HG03025 (cell line): Measurements from ENCODE around the gene MRPS31.
"Not testable (repeated sequence)": the region's sequence is repeated elsewhere in the genome, so short reads cannot be mapped to it uniquely, and the experiment has no call there.

Experiments
- ATAC-seq: cut with Tn5 transposase; IDR thresholded peaks from one replicate; pipeline ENCODE4 v1.9.1; 2021; ENCODE audit warnings: mild to moderate bottlenecking, moderate library complexity; ENCODE audit not compliant: unreplicated experiment, low FRiP score

The MRPS31 gene

DNA sequence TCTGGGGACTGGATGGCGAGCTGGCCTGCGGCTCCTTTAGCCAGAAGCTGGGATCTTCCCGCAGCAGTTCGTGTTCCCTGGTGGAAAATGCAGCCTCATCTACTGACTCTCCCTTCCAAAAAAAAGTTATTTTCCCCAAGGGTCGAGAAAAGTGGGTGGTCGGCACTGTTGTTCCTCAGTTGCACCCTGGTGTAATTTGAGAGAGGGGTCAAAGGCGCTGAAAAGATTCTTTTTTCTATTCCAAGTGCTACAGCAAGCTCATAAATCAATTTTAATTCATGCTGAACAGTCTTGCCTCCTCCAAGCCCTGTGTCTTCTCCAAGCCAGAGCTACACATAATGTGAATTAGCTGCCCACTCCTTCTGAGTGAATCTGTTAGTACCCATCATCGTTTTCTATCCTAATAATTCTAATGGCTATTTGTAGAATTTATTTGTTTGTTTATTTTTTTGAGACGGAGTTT, 19.2 kb upstream of the MRPS31 start:
- ATAC-seq: no peak

DNA sequence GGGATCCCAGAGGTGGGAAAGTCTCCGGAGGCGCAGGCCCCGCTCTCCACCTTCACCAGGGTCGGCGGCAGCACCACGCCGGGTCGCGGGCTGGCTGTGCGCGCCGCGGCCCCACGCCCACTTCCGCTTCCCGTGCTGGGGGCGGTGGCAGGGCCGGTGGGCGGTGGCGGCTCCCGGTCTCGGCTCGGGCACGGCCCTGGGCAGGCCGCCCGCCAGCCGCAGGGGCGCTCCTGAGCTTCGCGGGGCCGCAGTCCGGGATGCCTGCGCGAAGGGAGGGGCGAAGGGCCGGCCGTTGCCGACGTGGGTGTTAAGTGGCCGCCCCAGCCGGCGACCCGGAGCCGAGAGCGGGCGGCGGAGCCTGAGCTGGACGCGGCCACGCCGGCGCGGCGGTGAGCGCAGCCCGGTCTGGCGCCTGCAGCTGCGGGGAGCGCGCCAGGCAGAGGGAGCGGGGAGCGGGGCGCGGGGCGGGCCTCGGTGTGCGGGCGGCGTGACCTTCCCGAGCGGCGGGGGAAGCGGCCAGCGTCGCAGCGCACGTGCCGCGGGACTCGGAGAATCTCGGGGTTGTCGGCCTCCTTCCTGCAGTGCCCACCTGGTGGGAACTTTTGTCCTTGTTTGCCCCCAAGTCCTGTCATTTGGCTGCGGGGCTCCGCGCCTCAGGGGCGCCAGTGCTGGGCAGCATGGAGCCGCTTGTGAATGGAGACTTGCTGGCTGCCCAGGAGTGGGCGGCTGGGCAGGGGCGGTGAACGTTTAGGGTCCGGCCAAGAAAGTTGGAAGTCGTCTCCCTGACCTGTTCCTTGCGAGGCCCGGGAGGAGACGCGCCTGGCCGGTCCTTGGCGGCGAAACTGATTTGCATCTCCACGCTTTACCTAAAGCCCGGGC, 18.5 kb upstream of the MRPS31 start, which contains the start of gene SLC25A15:
SLC25A15 (plus strand) TSS at position 337 of the 879 bp plus-strand sequence. CDS start 3,616 bp downstream, outside the sequence.
- peak; percentile 86 for ATAC-seq

DNA sequence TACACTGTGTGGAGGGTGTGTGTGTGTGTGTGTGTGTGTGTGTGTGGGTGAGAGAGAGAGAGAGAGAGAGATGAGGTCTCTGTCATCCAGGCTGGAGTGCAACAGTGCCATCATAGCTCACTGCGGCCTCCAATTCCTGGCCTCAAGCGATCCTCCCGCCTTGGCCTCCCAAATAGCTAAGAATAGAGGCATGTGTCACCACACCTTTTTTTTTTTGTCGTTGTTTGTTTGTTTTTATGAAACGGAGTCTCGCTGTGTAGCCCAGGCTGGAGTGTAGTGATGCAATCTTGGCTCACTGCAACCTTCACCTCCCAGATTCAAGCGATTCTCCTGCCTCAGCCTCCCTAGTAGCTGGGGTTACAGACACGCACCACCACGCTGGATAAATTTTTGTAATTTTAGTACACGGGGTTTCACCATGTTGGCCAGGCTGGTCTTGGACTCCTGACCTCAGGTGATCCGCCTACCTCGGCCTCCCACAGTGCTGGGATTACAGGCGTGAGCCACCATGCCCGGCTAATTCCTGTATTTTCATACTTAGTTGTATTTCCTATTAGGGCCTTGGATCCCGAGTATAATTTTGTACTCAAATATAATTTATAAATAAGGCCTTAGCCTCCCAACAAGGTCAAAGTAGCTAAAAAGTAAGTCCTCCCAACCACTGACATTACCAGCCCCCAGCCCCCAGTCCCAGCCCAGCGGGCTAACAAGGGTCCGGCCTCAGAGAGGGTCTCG, 17.7 kb upstream of the MRPS31 start:
- ATAC-seq: not testable (repeated sequence)

DNA sequence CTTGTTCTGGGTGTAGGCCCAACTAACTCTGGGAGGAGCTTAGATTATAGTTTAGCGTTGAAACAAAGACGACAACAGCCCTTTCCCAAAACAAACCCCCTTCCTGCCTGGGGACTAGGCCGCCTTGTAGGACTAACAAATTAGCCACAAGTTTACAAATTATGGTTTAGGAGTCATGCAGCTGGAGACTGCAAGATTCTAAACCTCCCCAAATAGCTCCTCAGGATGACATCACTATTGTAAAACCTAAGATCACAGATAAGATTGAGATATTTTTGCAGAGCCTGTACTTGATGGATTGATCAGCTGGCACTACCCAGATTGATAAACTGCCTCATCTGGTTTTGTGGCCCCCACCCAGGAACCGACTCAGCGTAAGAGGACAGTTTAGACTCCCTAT, 16.1 kb upstream of the MRPS31 start:
- no peak for ATAC-seq

DNA sequence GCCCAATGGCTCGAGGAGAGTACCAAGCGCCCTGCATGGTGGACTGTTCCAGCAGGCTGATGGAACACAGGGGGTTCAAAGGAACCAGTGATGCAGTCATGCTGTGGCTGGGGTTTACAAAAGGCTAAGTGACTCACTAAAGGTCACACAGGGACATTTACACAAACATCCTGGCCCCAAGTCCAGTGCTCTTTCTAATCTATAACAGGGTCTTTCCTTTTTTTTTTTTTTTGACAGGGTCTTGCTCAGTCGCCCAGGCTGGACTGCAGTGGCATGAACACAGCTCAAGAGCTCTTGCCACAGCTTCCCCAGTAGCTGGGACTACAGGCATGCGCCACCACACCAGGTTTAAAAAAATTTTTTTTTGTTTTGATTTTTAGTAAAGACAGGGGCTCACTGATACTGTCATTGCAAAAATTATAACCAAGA, 15.6 kb upstream of the MRPS31 start:
- ATAC-seq: no peak

DNA sequence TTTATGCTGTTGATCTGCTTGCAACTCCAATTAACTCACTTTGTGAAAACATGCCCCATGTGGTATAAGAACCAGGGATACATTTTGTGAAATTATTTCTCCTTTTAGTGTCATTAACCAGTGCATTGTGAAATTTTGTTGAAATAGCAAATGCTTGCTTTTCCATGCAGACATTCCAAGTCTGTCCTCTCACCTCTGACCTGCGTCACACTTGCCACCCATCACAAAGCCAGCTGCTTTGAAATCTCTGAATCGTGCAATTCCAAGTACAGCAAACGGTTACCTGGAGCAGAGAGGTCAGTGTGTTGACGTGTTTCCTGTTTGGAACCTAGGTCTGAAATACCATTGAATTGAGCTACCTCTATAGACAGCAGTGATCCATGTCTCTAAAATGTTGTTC, 13.6 kb upstream of the MRPS31 start:
- no peak for ATAC-seq

DNA sequence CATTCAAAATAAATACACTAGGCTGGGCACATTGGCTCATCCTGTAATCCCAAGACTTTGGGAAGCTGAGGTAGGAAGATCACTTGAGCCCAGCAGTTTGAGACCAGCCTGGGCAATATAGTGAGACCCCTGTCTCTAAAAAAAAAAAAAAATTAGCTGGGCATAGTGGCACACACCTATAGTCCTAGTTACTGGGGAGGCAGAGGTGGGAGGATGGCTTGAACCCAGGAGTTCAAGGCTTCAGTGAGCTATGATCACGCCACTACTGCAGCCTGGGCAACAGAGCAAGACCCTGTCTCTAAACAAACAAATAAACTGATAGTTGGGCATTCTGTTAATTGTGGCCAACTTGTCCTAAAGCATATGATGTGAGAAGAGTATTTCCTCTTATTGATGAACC, 12.0 kb upstream of the MRPS31 start:
- ATAC-seq: not testable (repeated sequence)

DNA sequence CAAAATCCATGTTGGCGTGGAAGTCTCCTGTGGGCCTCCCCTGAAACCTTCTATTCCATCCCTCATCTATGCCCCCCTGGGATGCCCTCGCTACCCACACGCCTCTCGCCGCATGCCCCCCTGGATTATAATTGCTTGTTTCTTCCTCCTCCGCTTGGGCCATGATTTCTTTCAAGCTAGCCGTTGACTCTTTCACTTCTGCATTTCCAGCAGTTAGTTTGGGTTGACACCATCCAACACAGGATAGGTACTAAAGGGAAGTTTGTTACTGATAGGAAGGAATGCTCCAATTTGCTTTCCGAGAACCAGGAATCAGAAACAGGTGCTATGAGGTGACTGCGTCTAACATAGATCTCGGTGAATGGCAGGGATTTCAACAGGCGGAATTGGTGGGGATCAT, 10.7 kb upstream of the MRPS31 start:
- no peak for ATAC-seq

DNA sequence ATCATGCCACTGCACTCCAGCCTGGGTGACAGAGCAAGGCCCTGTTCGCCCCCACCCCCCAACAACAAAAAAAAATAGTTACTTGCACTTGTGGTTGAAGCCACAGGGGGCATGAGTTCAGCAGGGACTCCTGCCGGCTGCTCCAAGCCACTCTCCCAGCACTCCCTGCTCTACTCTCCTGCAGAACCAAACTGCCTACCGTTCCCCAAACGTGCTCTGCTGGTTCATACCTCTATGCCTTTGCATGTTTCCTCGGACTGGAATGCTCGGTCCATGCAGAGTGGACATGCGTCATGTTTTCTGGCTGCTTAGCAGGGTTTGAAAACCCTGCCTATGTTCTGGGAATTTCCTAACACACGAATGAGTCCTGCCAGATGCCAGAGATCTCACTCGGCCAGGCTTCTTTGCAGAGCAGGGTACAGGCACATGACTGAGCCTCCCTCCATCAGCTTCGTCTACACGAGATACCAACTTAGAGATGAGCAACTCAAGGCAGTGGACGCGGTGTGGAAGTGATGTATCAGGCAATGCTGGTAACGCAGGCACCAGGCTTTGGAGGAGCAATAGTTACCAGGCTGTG, 9.9 kb upstream of the MRPS31 start:
- ATAC-seq: no peak

DNA sequence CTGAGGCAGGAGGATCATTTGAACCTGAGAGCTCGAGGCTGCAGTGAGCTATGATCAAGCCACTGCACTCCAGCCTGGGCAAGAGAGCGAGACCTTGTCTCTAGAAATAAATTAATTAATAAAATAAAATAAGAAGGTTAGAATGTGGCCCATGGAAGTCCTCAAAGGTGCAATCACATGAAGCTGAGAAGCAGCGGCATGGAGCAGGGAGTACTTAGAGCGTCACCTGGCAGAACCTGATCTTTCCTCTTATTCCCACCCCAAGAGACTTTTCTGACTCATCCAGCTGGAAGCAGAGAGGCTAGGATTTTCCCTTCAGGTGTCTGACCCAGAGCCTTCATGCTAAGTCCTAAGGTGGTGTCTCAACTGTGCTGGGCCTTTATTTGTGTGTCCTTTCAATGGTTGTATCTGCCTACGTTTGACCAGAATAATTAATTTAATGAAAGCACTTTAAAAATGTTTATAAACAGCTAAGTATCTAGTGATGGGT, 8.9 kb upstream of the MRPS31 start:
- ATAC-seq: no peak

DNA sequence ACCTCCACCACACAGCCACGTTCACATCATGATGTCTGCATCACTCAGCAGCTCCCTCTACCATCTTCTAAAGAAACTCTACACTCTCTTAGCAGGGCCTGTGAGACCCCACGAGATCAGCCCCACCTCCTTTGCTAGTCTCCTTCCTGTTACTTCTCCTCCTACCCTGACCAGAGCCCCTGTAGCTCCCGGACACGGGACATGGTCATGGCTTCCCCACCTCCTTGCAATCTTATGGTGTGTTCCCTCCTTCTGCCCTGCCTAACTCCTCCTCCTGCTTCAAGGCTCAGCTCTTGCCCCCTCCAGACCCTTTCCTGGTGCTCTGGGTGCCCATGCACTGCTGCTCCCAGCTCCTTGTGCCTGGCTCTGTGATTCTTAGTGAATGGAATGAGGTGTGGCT, 8.1 kb upstream of the MRPS31 start:
- ATAC-seq: no peak

DNA sequence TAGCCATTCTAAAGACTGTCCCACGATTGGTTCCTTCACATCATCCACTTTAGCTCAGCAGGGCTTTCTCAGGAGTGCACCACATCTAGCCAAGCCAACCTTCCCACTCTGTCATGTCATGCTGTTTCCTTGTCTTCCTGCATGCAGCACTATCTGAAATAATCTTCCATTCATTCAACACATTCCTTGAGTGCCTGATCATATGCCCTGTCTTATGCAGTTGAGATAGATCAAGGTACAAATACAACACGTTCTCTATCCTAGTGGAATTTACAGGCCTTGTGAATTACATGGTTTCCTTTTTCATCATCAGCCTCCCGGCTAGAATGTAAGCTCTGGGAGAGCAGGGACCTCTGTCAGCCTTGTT, 6.8 kb upstream of the MRPS31 start:
- ATAC-seq: no peak

DNA sequence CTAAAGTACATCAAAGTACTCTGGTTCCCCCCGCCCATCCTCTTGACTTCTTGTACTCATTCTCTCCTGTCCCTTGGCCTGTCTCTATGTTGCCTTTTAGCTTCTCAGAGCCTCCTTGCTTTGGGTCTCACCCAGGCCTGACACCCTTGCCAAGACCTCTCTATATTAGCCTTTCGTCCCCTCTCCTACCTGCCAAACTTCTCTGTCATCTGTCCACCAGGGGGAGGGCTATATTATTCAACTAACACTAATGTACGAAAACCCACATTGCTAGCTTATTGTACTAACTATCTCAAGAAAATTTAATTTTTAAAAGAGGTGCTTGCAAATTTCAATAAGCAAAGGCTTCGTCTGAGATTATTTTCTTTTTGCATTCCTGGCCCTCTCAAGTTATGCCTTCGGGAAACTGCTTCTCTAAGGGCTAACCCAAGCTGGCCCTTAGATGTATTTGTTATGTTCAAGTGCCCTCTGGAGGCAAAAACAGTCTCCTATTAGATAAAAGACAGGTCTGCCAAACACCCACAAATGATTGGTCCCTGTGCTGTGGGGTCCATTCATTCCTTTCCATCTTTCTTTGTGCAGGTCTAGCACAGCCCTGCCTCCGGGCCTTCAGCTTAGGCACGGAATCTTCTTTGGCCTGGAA, 6.3 kb upstream of the MRPS31 start:
- peak; percentile 80 for ATAC-seq

DNA sequence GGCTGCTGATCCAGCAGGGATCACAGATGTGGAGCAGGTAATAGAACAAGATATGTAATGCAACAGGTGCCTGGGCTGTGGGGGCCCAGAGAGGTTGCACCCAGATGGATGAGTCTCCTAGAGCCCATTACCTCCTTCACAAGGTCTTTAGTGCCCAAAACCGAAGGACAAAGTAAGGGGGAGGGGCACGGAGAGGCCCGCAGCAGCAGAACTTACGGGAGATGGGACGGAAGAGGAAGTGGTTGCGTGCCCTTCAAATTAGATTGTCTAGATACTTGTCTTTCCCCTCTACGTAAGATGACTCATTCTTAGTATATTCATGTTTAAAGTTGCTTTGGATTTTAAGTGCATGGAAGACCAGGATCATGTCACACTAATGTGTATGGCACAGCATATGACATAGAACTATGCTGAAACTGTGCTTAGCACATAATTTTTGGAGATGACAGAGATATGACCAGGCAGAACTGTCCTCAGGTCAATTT, 5.7 kb upstream of the MRPS31 start:
- peak; percentile 37 for ATAC-seq

DNA sequence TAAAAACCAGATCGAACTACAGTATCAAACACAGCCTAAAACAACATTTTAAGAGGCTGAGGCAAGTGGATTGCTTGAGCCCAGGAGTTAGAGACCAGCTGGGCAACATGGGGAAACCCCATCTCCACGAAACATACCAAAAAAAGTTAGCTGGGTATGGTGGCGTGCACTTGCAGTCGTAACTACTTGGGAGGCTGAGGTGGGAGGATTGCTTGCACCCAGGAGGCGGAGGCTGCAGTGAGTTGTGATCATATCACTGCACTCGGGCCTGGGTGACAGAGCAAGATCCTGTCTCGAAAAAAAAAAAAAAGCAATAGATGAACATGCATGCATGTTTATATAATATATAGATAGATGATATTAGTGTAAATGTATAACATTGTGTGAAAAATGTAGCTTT, 5.2 kb upstream of the MRPS31 start:
- no peak for ATAC-seq

DNA sequence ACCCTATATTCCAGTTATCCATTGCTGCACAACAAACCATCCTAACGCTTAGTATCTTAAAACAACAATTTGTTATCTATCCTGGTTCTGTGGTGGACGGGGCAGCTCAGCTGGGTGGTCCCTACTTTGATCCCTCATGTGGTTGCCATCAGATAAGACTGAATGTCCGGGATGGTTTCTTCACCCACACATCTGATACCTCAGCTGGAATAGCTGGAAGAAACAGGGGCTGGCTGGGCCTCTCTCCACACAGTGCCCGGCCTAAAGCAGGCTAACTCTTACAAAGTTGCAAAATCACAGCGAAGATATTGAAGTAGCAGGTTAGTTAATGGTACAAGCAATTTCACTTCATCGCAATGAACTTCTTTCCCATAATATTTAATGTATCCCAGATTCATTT, 3.7 kb upstream of the MRPS31 start:
- no peak for ATAC-seq

DNA sequence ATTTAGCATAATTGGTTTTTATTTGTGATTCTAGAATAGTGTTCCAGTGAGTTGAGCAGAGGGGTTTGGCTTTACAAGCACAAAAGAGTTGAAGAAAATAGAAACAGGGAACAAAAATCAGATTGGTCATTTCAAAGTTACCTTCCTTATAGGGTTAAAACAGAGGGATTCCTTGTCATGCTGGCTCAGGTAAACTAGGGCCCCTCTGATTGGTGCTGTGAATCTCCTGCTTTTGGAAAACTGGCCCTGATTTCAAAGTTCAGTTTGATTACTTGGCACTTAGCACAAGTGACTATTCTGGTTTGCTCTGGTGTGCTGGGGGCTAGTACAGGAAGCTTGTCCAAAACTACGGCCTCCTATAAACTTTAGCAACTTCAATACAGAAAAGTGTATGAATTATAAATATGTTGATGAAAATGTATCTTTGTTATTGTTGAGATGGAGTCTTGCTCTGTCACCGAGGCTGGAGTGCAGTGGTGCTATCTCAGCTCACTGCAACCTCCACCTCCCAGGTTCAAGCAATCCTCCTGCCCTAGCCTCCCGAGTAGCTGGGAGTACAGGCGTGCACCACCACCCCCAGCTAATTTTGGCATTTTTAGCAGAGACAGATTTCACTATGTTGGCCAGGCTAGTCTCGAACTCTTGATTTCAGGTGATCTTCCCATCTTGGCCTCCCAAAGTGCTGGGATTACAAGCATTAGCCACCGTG, 1.9 kb upstream of the MRPS31 start:
- no peak for ATAC-seq

DNA sequence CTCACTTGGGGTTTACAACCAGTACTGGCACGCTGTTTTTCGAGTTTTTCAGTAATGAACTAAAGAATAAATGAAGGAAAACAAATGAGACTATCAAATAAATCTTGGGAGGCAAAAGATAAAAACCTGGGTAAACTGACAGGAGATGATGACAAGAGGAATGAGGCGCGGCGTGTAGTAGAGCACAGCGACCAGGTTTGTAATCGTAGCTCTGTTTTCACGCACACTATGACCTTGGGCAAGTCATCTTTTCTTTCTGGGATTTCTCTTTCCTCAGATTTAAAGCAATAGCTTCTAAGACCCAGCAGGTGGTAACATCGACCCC, 419 bp downstream of the MRPS31 start:
- no peak for ATAC-seq

DNA sequence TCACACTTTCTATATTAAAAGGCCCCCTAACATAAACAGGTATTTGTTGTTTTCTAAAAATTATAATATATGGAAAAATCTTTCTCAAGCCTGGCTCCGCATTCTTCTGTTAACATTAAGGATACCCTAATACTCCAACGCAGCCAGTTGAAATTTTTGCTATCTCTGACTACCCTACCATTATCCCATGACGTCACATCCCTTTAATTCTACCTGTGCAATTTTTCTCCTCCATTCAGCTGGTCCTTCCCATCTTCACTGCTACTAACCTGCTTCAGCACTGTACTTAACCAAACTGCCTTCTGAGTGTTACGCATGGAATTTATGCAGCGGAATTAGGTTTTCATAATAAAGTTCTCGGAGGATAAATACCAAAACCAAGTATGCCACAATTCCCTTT, 1.0 kb downstream of the MRPS31 start:
- no peak for ATAC-seq

DNA sequence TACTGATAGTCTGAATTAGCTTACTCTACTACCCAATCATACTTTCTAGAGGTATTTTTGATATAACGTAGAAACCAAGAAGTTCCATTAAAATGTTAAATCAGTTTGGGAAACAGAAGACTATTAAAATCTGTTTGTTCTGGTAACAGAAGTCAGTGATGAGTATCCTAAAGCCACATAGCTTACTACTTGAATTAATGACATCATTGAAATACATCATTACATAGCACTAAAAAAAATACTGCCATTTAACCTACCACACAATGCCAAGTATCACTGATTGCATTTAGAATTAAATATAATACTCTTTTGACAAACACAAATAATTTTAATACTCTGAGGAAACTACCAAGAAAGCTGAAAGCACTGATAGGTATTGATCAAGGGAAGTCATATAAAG, 5.4 kb downstream of the MRPS31 start:
- ATAC-seq: no peak
